NCI-H187 treated with DMSO at 0.1 percent for 48 hours (cell line): ENCODE measurements around the gene RBM4.

Experiments
- DNase-seq: peaks from one replicate; lab custom pipeline; 2025; lab: John Stamatoyannopoulos, UW

Gene RBM4

DNA sequence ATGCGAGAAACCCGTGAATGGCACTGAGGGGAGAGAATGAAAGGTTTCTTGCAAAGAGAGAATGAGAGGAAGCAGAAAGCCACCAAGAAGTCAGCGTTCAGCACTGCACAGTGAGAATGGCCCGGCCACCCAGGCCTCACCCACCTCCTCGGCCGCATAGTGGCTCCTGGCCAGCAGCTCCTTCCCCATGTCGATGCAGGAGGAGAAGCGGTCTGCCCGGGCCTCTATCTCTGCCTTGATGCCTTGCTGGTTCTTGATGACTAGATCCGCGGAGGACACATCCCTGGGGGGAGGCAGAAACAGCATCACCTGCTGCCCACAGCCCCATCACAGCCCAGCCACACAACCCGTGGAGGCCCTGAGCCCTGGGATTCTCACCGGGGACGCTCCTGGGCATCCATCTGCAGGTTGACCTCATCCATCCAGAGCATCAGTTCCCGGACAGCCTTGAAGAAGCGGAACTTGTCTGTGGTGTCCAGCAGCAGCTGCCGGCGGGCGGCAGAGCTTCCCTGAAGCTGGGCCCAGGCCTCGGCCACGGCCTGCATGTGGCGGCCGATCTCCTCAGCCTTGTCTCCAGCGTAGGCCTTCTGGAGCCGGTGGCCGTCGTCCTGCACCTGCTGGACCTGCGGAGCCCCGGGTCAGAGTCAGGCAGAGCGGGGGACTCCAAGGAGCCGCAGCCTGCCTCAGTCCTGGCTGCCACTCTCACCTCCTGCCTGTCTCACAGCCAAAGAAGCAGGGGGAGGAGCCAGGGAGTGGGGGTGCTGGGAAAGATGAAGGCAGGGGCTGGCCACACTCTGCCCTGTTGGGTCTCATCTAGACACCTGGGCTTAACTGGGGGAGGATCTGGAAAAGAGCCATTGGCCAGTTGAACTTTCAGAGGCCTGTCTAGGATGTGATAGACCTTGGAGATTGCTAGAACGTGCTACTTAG lies 51.4 kb downstream of the RBM4 start:
- no peak for DNase-seq

DNA sequence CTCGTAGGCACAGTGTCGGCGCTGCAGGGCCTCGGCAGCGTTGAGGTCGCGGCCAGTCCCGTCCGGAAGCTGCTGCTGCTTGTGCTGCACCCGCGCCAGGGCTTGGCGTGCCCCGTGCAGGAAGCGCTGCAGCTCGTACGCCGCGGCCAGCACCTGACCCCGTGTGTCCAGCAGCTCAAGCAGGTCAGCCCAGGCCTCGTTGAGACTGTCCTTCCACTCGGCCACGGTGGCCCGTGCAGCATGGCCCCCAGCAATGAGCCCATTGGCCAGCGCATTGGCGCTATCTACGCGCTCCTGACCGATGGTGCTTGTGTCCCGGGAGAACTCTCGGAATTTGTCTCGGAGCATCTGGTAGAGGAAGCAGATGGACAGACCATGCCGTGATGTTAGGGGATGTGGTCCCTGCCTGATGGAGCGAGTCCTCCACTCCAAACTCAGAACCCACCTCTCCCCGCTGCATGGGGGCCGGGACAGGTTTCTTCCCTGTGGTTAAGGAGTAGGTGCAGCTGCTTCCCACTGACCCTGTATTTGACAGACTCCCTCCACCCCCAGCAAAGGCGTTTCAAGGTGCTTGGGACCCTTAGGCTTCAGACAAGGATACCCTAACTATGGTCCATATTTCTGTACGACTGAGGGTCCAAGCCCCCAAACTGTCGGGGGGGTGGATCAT lies 52.9 kb downstream of the RBM4 start:
- no peak for DNase-seq

DNA sequence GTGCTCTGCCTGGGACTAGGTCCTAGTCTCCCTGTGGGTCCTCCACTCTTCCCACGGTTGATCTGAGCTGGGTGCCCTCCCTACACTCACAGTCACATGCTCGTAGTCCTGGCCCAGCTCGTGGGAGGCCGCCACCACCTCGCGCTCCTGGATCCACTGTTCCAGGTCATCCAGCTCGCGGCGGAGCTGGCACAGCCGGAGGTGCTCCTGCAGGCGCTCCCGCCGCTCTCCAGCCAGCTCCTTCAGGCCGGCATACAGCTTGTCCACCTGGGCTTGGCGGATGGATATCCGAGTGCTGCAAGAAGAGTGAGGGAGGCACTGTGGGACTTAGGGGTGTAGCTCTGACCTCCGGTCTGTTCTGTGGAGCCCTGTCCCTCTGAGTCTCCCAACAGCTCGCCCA lies 53.9 kb downstream of the RBM4 start:
- no peak for DNase-seq

DNA sequence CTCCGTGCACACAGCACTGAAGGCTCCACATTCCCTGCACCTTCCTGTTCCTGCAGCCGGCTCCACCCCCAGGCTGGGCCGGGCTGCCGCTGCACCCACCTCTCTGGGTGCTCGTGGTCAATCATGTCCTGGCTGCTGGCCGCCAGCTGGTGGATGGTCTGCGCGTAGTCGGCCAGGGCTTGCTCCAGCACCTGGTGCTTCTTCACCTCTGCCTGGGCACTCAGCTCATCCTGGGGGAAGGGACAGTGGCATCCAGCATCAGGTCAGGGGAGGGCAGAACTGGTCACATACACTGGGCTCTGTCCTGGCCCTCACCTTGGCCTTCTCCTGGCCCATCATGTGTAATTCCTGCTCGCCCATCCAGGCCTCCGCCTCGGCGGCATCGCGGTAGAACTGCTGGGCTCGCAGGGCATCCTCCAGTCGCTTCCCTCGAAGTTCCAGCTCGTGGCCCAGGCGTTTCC lies 54.4 kb downstream of the RBM4 start:
- DNase-seq: no peak

DNA sequence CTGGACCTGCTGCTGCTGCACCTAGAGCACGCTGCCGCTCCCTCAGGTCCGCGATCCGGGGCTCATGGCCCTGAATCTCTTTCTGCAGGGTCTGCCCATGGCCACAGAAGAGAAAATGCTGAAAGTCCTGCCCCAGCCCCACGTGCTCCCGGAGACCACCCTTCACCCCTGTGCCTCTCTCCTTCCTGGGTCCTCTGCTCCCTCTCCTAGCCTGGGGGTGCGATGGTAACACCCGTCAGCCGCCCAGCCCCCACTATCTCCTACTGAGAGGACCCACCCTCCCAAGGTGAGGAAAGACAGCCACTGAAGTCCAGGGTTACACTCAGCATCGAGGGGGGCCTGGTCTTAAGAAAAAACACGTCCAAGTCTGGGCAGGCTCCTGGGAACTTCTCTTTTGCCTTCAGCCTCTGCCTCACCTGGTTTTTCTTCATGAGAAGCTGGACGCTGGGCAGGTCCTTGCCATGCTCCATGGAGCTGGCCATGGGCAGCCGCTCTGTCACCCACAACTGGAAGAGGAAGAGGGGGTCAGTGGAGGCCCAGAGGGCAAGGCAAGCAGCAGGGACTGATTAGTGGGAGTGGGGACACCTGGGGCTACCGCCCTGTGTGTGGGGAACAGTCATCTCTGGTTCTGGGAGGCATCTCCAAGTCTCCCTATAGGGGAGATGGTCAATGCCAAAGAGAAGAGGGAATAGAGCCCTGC lies 55.0 kb downstream of the RBM4 start:
- no peak for DNase-seq

DNA sequence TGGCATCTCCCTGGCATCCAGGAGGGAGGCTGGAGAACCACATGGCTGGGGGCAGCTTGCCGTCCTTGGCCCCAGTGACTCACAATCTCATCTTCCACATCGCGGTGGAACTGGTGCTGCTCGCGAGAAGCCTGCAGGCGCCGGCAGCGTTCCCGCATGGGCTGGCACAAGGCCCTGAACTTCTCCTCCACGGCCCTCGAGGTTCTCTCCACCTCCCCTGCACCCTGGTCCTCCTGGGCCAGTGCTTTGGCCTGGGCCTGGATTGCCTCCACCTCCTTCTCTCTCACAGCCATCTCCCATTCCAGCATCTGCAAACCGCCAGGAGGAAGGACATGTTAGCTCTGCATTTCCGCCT lies 55.5 kb downstream of the RBM4 start:
- no peak for DNase-seq

DNA sequence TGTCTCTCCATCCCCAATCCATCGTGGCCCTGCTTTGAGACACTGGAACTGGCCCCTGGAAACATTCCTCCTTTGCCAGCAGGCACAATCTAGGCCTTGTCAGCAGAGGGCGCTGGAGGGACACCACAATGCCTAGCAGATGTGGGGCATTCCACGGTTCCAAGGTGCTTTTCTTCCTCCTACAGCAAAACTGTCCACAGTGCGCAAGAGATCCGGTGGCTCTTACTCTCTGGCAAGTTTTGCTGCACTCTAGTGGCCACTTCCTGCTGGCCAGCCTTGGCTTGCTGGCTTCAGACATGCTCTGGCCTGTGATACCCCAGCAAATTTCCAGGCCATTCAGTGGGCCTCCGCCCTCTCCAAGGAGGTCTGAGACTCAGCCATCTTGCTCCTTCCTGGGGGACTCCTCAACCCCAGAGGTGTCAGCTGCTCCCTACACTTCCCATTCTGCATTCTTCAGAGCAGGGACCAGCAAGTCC lies 56.3 kb downstream of the RBM4 start:
- peak; percentile 21 for DNase-seq
